Common myeloid progenitor, CD34-positive (primary cell): ENCODE measurements around the gene SLC7A8. TPM values are rescaled to one million over a fixed set of nuclear protein-coding genes. Genes with fewer than 3 reads are reported as not detected.
"Not testable (repeated sequence)": the region's sequence is repeated elsewhere in the genome, so short reads cannot be mapped to it uniquely, and the experiment has no call there.

Experiments used
- CTCF ChIA-PET: fragments of 350-600 bp; sonication (Branson Sonifier 250); formaldehyde crosslinking; loops from one replicate; lab custom pipeline; 2021; ENCODE audit warnings: antibody characterized with exemption; lab: Charles Lee
- POLR2A ChIA-PET: fragments of 350-600 bp; sonication (Branson Sonifier 250); formaldehyde crosslinking; loops from one replicate; lab custom pipeline; 2021; ENCODE audit warnings: antibody characterized with exemption; lab: Charles Lee
- DNase-seq, 3 donors: peaks; one replicate each; pipeline versions ENCODE4 v3.0.0 to v3.0.0-alpha.2; 2013
- H3K27ac ChIP-seq, 2 experiments: 1 replicate in 1 of 2; 2 replicates in 1 of 2; pipeline ENCODE4 v1.7.0; 2013; ENCODE audit warnings: inconsistent platforms in 2 of 2, low read length in 2 of 2, mild to moderate bottlenecking in 2 of 2, low read depth in 1 of 2, moderate library complexity in 1 of 2; ENCODE audit not compliant: severe bottlenecking in 2 of 2, insufficient read depth in 1 of 2, poor library complexity in 1 of 2
- H3K27me3 ChIP-seq, 5 experiments: replicated peaks in 2 of 5; 1 replicate in 3 of 5; 2 replicates in 2 of 5; pipeline versions ENCODE4 v1.6.1 to v1.7.0; 2013; ENCODE audit warnings: low read length in 4 of 5, mild to moderate bottlenecking in 2 of 5, moderate library complexity in 2 of 5, inconsistent platforms in 1 of 5; ENCODE audit not compliant: insufficient read depth in 5 of 5, control insufficient read depth in 4 of 5
- H3K36me3 ChIP-seq, 4 experiments: 1 replicate in 2 of 4; 2 replicates in 2 of 4; pipeline versions ENCODE4 v1.6.1 to v1.7.0; 2013; ENCODE audit warnings: low read length in 3 of 4, control low read depth in 1 of 4, mild to moderate bottlenecking in 1 of 4; ENCODE audit not compliant: control insufficient read depth in 4 of 4, insufficient read depth in 4 of 4
- H3K4me1 ChIP-seq, 4 experiments: 1 replicate in 3 of 4; 2 replicates in 1 of 4; pipeline versions ENCODE4 v1.6.1 to v1.7.1; 2013; ENCODE audit warnings: low read length in 3 of 4, mild to moderate bottlenecking in 3 of 4, control low read depth in 1 of 4, inconsistent platforms in 1 of 4, moderate library complexity in 1 of 4; ENCODE audit not compliant: control insufficient read depth in 4 of 4, insufficient read depth in 4 of 4; ENCODE audit errors: control extremely low read depth in 1 of 4
- H3K4me3 ChIP-seq, 7 experiments: 1 replicate in 4 of 7; 2 replicates in 3 of 7; pipeline versions ENCODE4 v1.5.1 to v1.7.0; 2013; ENCODE audit warnings: mild to moderate bottlenecking in 7 of 7, low read length in 6 of 7, moderate library complexity in 6 of 7, inconsistent platforms in 2 of 7, low read depth in 2 of 7, control low read depth in 1 of 7; ENCODE audit not compliant: insufficient read depth in 4 of 7, control insufficient read depth in 1 of 7; ENCODE audit errors: extremely low read depth in 1 of 7
- H3K9me3 ChIP-seq, 5 experiments: 1 replicate in 4 of 5; 2 replicates in 1 of 5; pipeline versions ENCODE4 v1.6.1 to v1.7.1; 2013; ENCODE audit warnings: low read length in 4 of 5, mild to moderate bottlenecking in 2 of 5, inconsistent platforms in 1 of 5, low read depth in 1 of 5, moderate library complexity in 1 of 5; ENCODE audit not compliant: control insufficient read depth in 4 of 5, insufficient read depth in 2 of 5; ENCODE audit errors: control extremely low read depth in 1 of 5
- whole genome bisulfite sequencing: methylation state at CpG from one replicate; pipeline ENCODE4 v1.1.5; 2013; ENCODE audit not compliant: insufficient coverage; 5-methylcytosine and 5-hydroxymethylcytosine counted together
- polyA plus RNA-seq: library from polyadenylated mRNA; unstranded; fragments of 120-200 nt; gene quantifications from one replicate; pipeline ENCODE4 v1.2.1, GENCODE V29; 2013

The SLC7A8 gene
- polyA plus RNA-seq = 2.4 TPM

DNA sequence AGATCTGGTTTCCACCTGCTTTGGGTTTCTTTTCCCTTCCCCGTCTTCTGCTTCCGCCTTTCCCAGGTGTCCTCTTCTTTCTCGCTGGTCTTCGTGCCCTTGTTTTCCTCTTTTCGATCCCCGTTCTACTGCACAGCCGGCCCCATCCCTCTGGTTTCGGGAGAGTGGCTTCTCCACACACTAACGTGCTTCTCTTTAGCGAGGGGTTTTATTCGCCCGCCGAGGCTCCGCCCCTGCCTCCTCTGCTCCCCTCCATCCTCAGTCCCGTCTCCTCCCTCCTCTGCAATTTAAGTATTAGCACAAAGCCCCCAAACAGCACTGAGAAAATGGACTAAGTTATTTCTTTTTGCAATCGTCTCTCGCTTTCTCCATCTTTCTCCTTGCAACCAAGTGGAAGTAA is at the start of gene SLC7A8:
Gene SLC7A8, minus strand, starts transcription at position 182 of the 400 bp plus-strand sequence. CDS start 746 bp downstream, outside the sequence.
- H3K36me3 ChIP-seq = no peaks in the 10 kb centered on the region
- ChIA-PET POLR2A (no interaction called here), CTCF (interaction anchor here (0.6 to 23.6 kb wide), 9 partner anchors 8 to 417 kb away, joined by 3 to 462 read pairs (median 5); partner anchors contain the start of gene CEBPE)
- DNase-seq = peak; percentile 29 to 59 (median 57)
- peak within 1 kb of the TSS; percentile 48 to 91 (median 76) for H3K4me3 ChIP-seq
- no peaks in the 10 kb centered on the region for H3K9me3 ChIP-seq
- H3K4me1 ChIP-seq = peaks cover 0 to 21% (median 11%) of the 10 kb centered on the region in 4 experiments
- H3K27ac ChIP-seq = no peak within 1 kb of the TSS
- H3K27me3 ChIP-seq = peaks cover 0 to 6% (median 0%) of the 10 kb centered on the region in 5 experiments
- WGBS = 0% methylated on average over 16 of the region's 17 CpGs

DNA sequence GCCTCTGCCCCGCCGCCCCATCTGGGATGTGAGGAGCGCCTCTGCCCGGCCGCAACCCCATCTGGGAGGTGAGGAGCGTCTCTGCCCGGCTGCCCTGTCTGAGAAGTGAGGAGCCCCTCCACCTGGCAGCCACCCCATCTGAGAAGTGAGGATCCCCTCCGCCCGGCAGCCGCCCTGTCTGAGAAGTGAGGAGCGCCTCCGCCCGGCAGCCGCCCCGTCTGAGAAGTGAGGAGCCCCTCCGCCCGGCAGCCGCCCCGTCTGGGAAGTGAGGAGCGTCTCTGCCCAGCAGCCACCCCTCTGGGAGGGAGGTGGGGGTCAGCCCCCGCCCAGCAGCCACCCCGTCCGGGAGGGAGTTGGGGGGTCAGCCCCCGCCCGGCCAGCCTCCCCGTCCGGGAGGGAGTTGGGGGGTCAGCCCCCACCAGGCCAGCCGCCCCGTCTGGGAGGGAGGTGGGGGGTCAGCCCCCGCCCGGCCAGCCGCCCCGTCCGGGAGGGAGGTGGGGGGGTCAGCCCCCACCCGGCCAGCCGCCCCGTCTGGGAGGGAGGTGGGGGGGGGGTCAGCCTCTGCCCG is 48.9 kb upstream of the SLC7A8 start:
- H3K27ac ChIP-seq, H3K4me1 ChIP-seq, H3K27me3 ChIP-seq, POLR2A ChIA-PET, H3K4me3 ChIP-seq, H3K36me3 ChIP-seq, DNase-seq, H3K9me3 ChIP-seq, CTCF ChIA-PET: not testable (repeated sequence)
- WGBS = 96% methylated on average over 9 of the region's 38 CpGs

- H3K4me3 ChIP-seq = no peak overlapping the region
- H3K27me3 ChIP-seq = no peaks in the 10 kb centered on the region
- ChIA-PET POLR2A (no interaction called here), CTCF (interaction anchor here (0.6 kb wide), 1 partner anchor 114 kb away, joined by 3 read pairs; no protein-coding TSS in a partner anchor)
- H3K36me3 ChIP-seq = no peaks in the 10 kb centered on the region
- peak in 2 of 3 donors; percentile 10 to 15 for DNase-seq
- WGBS = no CpG with 5 or more reads among the region's 1 CpG
- H3K9me3 ChIP-seq = peaks cover 0 to 3% (median 0%) of the 10 kb centered on the region in 5 experiments
- no peak overlapping the region for H3K27ac ChIP-seq
- H3K4me1 ChIP-seq = peaks cover 0 to 5% (median 0%) of the 10 kb centered on the region in 4 experiments
These were observed 45.4 kb upstream of the SLC7A8 start for GRCh38 chr14:23228812-23229211.

DNA sequence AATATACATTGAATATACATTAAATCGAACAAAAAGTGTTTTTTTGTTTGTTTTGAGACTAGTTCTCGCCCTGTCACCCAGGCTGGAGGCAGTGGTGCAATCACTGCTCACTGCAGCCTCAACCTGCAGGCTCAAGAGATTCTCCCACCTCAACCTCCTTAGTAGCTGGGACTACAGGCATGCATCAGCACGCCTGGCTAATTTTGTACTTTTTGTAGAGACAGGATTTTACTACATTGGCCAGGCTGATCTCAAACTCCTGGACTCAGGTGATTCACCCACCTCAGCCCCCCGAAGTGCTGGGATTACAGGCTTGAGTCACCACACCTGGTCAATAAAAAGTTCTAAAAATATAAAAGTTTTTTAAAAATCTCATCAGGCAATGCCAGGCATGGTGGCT is 44.1 kb upstream of the SLC7A8 start:
- POLR2A ChIA-PET = no interaction called here
- H3K4me1 ChIP-seq = peaks cover 0 to 5% (median 0%) of the 10 kb centered on the region in 4 experiments
- DNase-seq = no peak
- H3K27me3 ChIP-seq = no peaks in the 10 kb centered on the region
- no peak overlapping the region for H3K4me3 ChIP-seq
- CTCF ChIA-PET = no interaction called here
- peaks cover 0 to 3% (median 0%) of the 10 kb centered on the region in 5 experiments for H3K9me3 ChIP-seq
- no peaks in the 10 kb centered on the region for H3K36me3 ChIP-seq
- WGBS = 100% methylated on average over 2 of the region's 4 CpGs
- H3K27ac ChIP-seq = no peak overlapping the region

DNA sequence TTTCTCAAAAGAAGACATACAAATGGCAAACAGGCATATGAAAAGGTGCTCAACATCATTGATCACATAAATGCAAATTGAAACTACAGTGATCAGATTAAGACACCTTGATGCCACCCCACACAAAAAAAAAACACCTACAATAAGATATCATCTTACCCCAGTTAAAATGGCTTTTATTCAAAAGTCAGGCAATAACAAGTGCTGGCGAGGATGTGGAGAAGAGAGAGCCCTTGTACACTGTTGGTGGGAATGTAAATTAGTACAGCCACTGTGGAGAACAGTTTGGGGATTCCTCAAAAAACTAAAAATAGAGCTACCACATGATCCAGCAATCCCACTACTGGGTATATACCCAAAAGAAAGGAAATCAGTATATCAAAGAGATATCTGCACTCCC is 41.5 kb upstream of the SLC7A8 start:
- POLR2A ChIA-PET = not testable (repeated sequence)

GRCh38 chr14:23219075-23219474 is 35.6 kb upstream of the SLC7A8 start:
- no peaks in the 10 kb centered on the region for H3K27me3 ChIP-seq
- DNase-seq = no peak
- WGBS = 80% methylated on average over 1 of the region's 3 CpGs
- POLR2A ChIA-PET = interaction anchor here (0.6 kb wide), 1 partner anchor 52 kb away, joined by 3 read pairs; no protein-coding TSS in a partner anchor
- H3K27ac ChIP-seq = no peak overlapping the region
- H3K36me3 ChIP-seq = no peaks in the 10 kb centered on the region
- no peaks in the 10 kb centered on the region for H3K4me1 ChIP-seq
- no peak overlapping the region for H3K4me3 ChIP-seq
- H3K9me3 ChIP-seq = peaks cover 0 to 3% (median 0%) of the 10 kb centered on the region in 5 experiments
- CTCF ChIA-PET = no interaction called here

More for the DNA sequence above, 41.5 kb upstream of the SLC7A8 start:
- CTCF ChIA-PET = interaction anchor here (0.9 kb wide), 1 partner anchor 38 kb away, joined by 3 read pairs; no protein-coding TSS in a partner anchor
- H3K27ac ChIP-seq, DNase-seq, H3K4me3 ChIP-seq, H3K4me1 ChIP-seq, H3K27me3 ChIP-seq, H3K9me3 ChIP-seq, H3K36me3 ChIP-seq: not testable (repeated sequence)
- WGBS = no CpG with 5 or more reads among the region's 1 CpG
